ENCODE results near the gene THSD4.
A peak's percentile ranks its signal among the peaks of the same experiment; 100 is the strongest.

The THSD4 gene

DNA sequence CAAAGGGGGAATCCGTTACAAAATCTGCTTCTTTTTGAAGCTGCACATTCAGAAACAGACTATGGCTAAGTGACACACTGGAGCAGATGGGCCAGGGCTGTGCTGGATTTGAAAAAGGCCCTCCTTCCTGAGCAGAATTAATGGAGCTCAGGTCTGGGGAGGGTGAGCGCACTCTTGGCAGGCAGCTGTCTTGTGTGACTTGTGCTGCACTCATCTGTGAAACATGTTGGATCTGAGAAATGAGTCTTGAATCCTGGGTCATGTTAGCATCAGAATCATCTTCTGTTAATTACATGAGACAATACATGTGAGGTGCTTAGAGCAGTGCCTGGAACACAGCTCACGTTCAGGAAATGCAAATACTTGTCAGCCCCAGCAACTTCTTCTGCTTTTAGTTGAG is 219.6 kb downstream of the THSD4 start:
- Histone ChIP-seq H3K36me3 (ENCODE audit: control insufficient read depth, insufficient read depth, low read length, severe bottlenecking) (no peaks in the 10 kb centered on the region), H3K9me3 (ENCODE audit: control insufficient read depth, low read length) (no peaks in the 10 kb centered on the region), H3K9ac (ENCODE audit: low read length) (no peak overlapping the region), H3K4me3 (ENCODE audit: low read length) (no peak overlapping the region), H3K27me3 (replicated peaks; ENCODE audit: control insufficient read depth, insufficient read depth, low read length) (no peaks in the 10 kb centered on the region), H3K4me1 (ENCODE audit: control insufficient read depth, insufficient read depth, low read length) (peaks cover 24% of the 10 kb centered on the region)
- no peak for DNase-seq (ENCODE audit: low read depth)

DNA sequence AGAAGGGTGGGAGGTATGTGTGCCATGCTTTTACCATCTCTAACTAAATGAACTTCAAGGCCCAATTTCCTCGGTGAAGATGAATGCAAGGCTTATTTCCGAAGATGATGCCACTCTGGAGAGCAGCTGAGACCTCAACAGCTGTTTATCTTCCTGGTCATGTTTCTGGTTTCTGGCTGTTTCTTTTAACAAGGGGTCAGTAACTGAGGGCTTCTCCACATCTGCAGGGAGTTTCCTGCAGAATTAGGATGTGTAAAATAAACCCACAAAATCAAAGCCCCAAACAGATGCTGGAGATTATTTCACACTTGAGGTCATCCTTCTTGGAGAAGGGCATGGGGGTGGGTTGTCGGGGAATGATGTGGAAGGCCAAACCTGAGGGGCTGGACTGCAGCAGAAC is 220.3 kb downstream of the THSD4 start:
- peaks cover 23% of the 10 kb centered on the region for H3K4me1 ChIP-seq (ENCODE audit: control insufficient read depth, insufficient read depth, low read length)
- no peaks in the 10 kb centered on the region for H3K9me3 ChIP-seq (ENCODE audit: control insufficient read depth, low read length)
- no peak overlapping the region for H3K9ac ChIP-seq (ENCODE audit: low read length)
- no peak overlapping the region for H3K4me3 ChIP-seq (ENCODE audit: low read length)
- DNase-seq (ENCODE audit: low read depth), result no peak
- H3K36me3 ChIP-seq (ENCODE audit: control insufficient read depth, insufficient read depth, low read length, severe bottlenecking), result no peaks in the 10 kb centered on the region
- no peaks in the 10 kb centered on the region for H3K27me3 ChIP-seq (replicated peaks; ENCODE audit: control insufficient read depth, insufficient read depth, low read length)

DNA sequence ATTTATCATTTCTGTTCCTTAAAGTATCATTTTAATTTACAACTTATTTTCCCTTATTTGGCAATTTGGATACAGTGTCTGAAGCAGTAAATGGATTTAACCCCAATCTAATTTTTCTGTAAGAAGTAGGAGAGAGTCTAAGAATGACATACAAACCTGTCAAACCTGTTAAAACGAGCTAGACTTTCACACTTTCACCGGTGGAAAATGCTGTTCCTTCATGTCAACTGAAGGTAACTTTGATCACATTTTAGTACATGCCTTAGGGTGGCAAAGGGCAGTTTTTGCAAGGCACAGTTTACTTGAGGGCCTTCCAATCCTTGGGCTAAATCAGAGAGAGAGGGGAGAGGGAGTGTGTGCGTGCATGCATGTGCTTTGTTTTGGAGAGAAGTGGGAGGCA is 221.4 kb downstream of the THSD4 start:
- H3K36me3 ChIP-seq (ENCODE audit: control insufficient read depth, insufficient read depth, low read length, severe bottlenecking), result no peaks in the 10 kb centered on the region
- no peaks in the 10 kb centered on the region for H3K9me3 ChIP-seq (ENCODE audit: control insufficient read depth, low read length)
- no peaks in the 10 kb centered on the region for H3K27me3 ChIP-seq (replicated peaks; ENCODE audit: control insufficient read depth, insufficient read depth, low read length)
- no peak for DNase-seq (ENCODE audit: low read depth)
- no peak overlapping the region for H3K9ac ChIP-seq (ENCODE audit: low read length)
- H3K4me3 ChIP-seq (ENCODE audit: low read length), result no peak overlapping the region
- peaks cover 23% of the 10 kb centered on the region for H3K4me1 ChIP-seq (ENCODE audit: control insufficient read depth, insufficient read depth, low read length)

DNA sequence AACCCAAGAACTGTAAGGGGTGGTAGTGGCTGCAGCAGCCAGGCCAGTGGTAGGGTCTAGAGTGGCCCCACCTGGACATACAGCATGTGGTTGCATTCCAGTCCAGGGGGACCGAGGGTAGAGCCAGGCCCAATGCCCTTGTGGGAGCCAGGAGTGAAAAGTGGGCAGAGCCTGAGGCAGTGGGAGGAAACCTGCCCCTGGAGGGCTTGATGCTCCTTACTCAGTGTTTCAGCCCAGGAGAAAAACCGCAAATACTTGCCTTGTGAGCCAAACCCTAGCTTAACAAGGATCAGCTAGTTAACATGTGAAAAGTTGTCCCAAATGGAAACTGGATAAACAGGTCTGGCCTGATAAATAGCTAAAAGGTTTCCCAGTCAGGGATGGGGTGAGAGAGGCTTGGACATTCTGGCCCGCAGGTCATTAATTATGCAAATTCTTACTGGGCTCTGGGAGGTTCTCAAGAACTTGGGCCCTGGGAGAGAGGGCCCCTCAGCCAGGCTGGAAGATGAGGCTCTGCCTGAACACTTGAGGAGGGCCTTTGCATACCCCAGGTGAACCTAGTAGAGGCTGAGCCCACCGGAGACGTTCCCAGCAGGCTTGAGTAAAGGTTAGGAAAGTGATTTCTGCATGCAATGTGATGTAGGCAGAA is 222.1 kb downstream of the THSD4 start:
- no peak overlapping the region for H3K4me3 ChIP-seq (ENCODE audit: low read length)
- no peaks in the 10 kb centered on the region for H3K36me3 ChIP-seq (ENCODE audit: control insufficient read depth, insufficient read depth, low read length, severe bottlenecking)
- H3K4me1 ChIP-seq (ENCODE audit: control insufficient read depth, insufficient read depth, low read length), result peaks cover 23% of the 10 kb centered on the region
- H3K9me3 ChIP-seq (ENCODE audit: control insufficient read depth, low read length), result no peaks in the 10 kb centered on the region
- H3K27me3 ChIP-seq (replicated peaks; ENCODE audit: control insufficient read depth, insufficient read depth, low read length), result no peaks in the 10 kb centered on the region
- no peak overlapping the region for H3K9ac ChIP-seq (ENCODE audit: low read length)
- DNase-seq (ENCODE audit: low read depth), result peak; percentile 66

DNA sequence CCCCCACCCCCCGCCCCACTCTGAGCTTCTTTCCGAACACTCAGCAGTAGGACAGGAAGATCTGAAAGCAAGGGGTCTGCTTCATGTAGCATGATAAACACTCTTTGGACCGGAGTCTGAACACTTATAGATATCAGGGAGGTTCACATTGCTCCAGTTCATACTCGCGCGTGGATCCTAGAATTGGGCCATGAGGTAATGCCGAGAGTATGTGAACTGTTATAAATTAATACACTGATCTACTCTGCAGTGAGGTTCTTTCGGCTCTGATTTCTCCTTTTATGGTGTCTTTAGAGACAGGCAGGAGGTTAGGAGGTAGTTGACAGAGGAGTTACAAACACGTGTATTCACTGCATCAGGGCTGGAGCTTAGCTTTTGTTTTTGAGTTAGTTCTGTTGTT is 223.0 kb downstream of the THSD4 start:
- H3K4me3 ChIP-seq (ENCODE audit: low read length), result no peak overlapping the region
- DNase-seq (ENCODE audit: low read depth), result no peak
- peaks cover 18% of the 10 kb centered on the region for H3K4me1 ChIP-seq (ENCODE audit: control insufficient read depth, insufficient read depth, low read length)

DNA sequence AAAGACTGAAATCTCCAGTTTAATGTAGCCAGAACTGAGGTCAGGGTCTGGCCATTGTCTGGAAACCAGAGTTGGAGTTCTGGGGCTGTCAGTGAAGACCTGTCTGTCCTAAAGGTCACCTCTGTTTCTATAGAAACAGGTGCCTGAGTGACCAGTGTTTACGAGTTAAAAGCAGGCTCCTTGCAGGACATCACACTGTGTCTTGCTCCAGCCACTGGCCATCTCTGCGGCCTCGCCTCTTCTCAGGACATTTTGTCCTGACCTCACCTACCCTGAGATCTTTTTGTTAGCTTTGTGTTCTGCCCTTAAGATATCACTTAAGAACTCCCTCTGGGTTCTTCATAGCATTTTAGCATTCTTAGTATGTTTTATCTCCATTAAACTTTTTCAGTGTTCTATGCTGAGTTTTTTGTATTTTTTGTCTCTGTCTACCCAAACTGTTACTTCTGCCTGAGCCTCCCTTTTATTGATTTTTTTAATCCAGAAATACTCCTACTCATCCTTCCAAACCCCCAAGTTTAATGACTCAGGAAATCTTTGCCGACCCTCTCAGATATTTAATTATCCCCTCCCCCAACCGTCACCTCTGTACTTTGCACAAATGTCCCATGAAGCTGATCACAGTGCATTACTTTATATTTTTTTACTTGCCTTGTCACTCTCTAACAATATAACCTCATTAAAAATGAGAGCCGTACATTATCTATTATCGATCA is 223.7 kb downstream of the THSD4 start:
- no peak overlapping the region for H3K9ac ChIP-seq (ENCODE audit: low read length)
- no peaks in the 10 kb centered on the region for H3K27me3 ChIP-seq (replicated peaks; ENCODE audit: control insufficient read depth, insufficient read depth, low read length)
- peaks cover 11% of the 10 kb centered on the region for H3K4me1 ChIP-seq (ENCODE audit: control insufficient read depth, insufficient read depth, low read length)
- H3K9me3 ChIP-seq (ENCODE audit: control insufficient read depth, low read length), result no peaks in the 10 kb centered on the region
- no peak overlapping the region for H3K4me3 ChIP-seq (ENCODE audit: low read length)
- no peak for DNase-seq (ENCODE audit: low read depth)
- H3K36me3 ChIP-seq (ENCODE audit: control insufficient read depth, insufficient read depth, low read length, severe bottlenecking), result no peaks in the 10 kb centered on the region

More for the DNA sequence above, 223.0 kb downstream of the THSD4 start:
- Histone ChIP-seq H3K9me3 (ENCODE audit: control insufficient read depth, low read length) (no peaks in the 10 kb centered on the region), H3K36me3 (ENCODE audit: control insufficient read depth, insufficient read depth, low read length, severe bottlenecking) (no peaks in the 10 kb centered on the region), H3K27me3 (replicated peaks; ENCODE audit: control insufficient read depth, insufficient read depth, low read length) (no peaks in the 10 kb centered on the region), H3K9ac (ENCODE audit: low read length) (no peak overlapping the region)

DNA sequence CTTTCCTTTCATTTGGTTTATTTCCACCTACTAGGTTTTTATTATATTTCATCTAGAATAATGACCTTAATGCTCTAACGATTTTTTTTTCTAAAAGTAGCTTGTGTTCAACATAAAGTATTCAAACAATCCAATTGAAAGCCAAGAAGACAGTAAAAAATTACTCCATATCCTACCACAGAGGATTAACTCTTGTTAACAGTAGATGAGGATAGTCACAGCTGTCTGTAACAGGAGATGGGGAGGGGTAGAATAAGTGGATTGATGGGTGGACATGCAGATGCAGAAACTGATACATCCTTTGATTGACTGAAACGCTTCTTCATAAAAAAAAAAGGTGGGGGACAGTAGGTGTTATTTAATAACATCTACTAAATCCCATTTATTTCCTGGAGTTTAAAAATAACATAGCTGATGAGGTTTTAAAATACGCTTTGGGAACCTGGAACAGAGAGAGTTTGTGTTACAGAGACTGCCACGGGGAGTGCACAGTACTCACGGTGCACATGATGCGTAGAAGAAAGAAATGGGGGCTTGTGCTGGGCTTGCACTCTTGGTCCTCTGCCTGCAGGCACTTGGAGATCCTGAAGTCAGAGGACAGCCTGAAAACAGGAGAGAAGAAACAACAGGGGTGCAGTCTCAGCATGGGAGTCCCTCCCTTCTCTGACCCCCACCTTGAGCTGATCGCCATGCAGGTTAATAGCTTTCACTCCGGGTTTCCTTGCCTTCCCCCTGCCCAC is 226.7 kb downstream of the THSD4 start:
- Histone ChIP-seq H3K9ac (ENCODE audit: low read length) (no peak overlapping the region), H3K4me3 (ENCODE audit: low read length) (no peak overlapping the region), H3K36me3 (ENCODE audit: control insufficient read depth, insufficient read depth, low read length, severe bottlenecking) (no peaks in the 10 kb centered on the region), H3K9me3 (ENCODE audit: control insufficient read depth, low read length) (no peaks in the 10 kb centered on the region), H3K27me3 (replicated peaks; ENCODE audit: control insufficient read depth, insufficient read depth, low read length) (no peaks in the 10 kb centered on the region), H3K4me1 (ENCODE audit: control insufficient read depth, insufficient read depth, low read length) (no peaks in the 10 kb centered on the region)
- DNase-seq (ENCODE audit: low read depth), result no peak

DNA sequence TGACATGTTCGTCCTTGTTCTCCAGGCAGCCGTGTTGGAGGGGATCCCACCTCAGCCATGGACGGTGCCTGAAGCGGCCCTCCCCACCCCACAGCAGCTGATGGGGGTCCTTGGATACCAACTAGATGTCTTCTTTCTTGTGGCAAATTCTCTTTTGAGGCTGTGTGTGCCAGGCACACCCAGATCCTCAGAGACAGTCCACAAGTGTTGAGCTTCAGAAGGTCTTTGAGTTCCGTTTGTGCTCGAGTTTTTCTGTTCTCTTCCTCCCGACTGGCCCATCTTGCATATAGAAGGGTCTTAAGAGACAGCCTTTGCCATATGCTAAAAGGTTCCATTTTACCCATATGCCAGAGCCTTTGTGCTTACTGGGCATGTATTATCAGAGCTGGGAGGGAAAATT is 227.4 kb downstream of the THSD4 start:
- DNase-seq (ENCODE audit: low read depth), result no peak
- Histone ChIP-seq H3K4me3 (ENCODE audit: low read length) (no peak overlapping the region), H3K9me3 (ENCODE audit: control insufficient read depth, low read length) (no peaks in the 10 kb centered on the region), H3K36me3 (ENCODE audit: control insufficient read depth, insufficient read depth, low read length, severe bottlenecking) (no peaks in the 10 kb centered on the region), H3K9ac (ENCODE audit: low read length) (no peak overlapping the region), H3K4me1 (ENCODE audit: control insufficient read depth, insufficient read depth, low read length) (no peaks in the 10 kb centered on the region), H3K27me3 (replicated peaks; ENCODE audit: control insufficient read depth, insufficient read depth, low read length) (no peaks in the 10 kb centered on the region)

DNA sequence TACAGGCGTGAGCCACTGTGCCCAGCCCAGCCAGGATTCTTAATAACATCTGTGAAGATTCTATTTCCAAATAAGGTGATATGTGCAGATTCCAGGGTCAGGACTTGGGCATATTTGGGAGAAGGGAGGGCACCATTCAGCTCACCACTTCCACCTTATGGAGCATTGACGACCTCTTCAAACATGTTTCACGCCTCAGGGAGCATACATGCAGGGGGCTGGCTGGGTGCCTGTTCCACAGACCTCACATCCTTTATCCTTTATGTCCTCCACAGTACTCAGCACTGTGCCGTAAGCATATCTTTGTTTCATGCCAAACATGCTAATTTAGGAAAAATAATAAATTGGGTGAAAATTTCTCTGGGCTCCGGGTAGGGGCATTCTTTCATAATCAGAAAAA is 229.0 kb downstream of the THSD4 start:
- Histone ChIP-seq H3K4me3 (ENCODE audit: low read length) (no peak overlapping the region), H3K36me3 (ENCODE audit: control insufficient read depth, insufficient read depth, low read length, severe bottlenecking) (no peaks in the 10 kb centered on the region), H3K9me3 (ENCODE audit: control insufficient read depth, low read length) (no peaks in the 10 kb centered on the region), H3K9ac (ENCODE audit: low read length) (no peak overlapping the region), H3K27me3 (replicated peaks; ENCODE audit: control insufficient read depth, insufficient read depth, low read length) (no peaks in the 10 kb centered on the region), H3K4me1 (ENCODE audit: control insufficient read depth, insufficient read depth, low read length) (no peaks in the 10 kb centered on the region)
- DNase-seq (ENCODE audit: low read depth), result no peak

DNA sequence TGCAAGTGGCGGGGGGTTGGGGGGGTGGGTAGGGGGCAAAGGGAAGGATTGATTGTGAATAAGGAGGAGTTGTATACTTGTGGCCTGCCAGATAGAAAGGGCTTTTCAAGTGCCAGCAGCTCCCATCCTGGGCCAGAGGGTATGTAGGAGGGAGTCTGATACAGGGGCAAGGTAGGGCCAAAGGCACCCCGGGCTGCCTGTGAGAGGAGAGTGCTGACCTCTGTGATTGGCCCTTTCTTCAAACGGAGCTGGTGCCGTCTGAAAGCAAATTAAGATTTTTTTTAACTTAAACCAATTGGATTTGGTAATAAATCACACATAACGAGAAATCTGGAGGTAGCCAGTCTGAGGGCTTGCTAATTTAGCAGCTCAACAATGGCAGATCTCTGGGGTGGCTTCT is 229.9 kb downstream of the THSD4 start:
- H3K9me3 ChIP-seq (ENCODE audit: control insufficient read depth, low read length), result no peaks in the 10 kb centered on the region
- no peak overlapping the region for H3K4me3 ChIP-seq (ENCODE audit: low read length)
- H3K36me3 ChIP-seq (ENCODE audit: control insufficient read depth, insufficient read depth, low read length, severe bottlenecking), result no peaks in the 10 kb centered on the region
- H3K9ac ChIP-seq (ENCODE audit: low read length), result no peak overlapping the region
- no peaks in the 10 kb centered on the region for H3K27me3 ChIP-seq (replicated peaks; ENCODE audit: control insufficient read depth, insufficient read depth, low read length)
- no peak for DNase-seq (ENCODE audit: low read depth)
- no peaks in the 10 kb centered on the region for H3K4me1 ChIP-seq (ENCODE audit: control insufficient read depth, insufficient read depth, low read length)

DNA sequence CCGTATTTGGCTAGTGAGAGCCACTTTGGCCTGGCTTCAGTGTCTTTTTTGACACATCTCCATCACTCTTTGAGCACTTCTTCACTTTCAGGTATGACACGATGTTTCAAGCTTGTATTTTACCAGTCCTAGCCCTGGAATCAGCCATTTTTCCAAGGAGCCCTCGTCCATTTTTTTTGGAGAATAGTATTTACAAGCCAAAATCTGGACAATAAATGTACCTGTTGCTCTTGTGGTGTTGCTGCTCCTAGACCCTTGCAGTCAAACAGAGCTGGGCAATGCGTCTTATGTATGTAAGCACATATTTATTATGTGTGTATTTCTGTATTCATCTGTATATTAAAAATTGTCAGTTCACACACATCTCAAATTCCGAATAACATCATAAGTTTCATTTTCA is 231.2 kb downstream of the THSD4 start:
- Histone ChIP-seq H3K9me3 (ENCODE audit: control insufficient read depth, low read length) (no peaks in the 10 kb centered on the region), H3K27me3 (replicated peaks; ENCODE audit: control insufficient read depth, insufficient read depth, low read length) (no peaks in the 10 kb centered on the region), H3K9ac (ENCODE audit: low read length) (no peak overlapping the region), H3K4me3 (ENCODE audit: low read length) (no peak overlapping the region), H3K36me3 (ENCODE audit: control insufficient read depth, insufficient read depth, low read length, severe bottlenecking) (no peaks in the 10 kb centered on the region), H3K4me1 (ENCODE audit: control insufficient read depth, insufficient read depth, low read length) (no peaks in the 10 kb centered on the region)
- DNase-seq (ENCODE audit: low read depth), result no peak

Measured in adipocyte (in vitro differentiated cells).